GM19099 (cell line): ENCODE data around the gene FHAD1.

Source experiments
- POLR2A ChIP-seq: IDR thresholded peaks from 3 replicates; pipeline ENCODE4 v1.6.1; 2011; ENCODE audit warnings: low read depth; ENCODE audit not compliant: insufficient read length; ENCODE audit errors: extremely low read depth

FHAD1 gene

DNA sequence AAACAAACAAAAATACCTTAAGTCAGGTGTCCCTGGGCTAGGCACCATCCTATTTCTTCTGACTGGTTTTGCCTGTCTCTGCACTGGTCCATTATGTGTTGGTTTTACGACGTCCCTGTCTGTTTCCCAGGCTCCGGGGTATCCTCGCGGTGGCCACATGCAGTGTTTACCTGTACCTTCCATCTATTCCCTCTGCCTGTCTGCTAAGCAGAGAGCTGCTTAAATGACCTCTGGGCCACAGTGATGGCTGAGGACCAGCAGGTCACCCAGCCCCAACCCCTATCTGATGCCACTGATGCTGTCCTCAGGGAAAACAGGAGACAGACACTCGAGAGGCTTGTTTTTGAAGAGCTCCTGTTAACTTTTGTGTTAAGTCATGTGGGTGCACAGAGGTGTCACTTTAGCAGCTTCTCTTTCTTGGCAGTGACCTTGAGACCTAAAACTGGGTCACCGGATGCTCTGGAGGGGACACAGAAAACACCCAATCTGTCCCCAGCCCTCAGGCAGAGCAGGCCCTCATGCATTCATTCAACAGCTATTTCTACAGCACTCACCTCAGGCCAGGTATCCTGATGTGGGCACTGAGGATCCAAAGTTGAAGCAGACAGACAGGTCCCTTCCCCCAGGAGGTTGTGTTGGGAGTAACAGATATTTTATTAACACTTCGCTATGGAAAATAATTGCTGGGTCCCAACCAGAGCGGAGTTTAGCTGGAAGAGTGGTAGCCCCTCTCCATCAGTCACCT lies 158.3 kb downstream of the FHAD1 start:
- no peak for TF ChIP-seq POLR2A

DNA sequence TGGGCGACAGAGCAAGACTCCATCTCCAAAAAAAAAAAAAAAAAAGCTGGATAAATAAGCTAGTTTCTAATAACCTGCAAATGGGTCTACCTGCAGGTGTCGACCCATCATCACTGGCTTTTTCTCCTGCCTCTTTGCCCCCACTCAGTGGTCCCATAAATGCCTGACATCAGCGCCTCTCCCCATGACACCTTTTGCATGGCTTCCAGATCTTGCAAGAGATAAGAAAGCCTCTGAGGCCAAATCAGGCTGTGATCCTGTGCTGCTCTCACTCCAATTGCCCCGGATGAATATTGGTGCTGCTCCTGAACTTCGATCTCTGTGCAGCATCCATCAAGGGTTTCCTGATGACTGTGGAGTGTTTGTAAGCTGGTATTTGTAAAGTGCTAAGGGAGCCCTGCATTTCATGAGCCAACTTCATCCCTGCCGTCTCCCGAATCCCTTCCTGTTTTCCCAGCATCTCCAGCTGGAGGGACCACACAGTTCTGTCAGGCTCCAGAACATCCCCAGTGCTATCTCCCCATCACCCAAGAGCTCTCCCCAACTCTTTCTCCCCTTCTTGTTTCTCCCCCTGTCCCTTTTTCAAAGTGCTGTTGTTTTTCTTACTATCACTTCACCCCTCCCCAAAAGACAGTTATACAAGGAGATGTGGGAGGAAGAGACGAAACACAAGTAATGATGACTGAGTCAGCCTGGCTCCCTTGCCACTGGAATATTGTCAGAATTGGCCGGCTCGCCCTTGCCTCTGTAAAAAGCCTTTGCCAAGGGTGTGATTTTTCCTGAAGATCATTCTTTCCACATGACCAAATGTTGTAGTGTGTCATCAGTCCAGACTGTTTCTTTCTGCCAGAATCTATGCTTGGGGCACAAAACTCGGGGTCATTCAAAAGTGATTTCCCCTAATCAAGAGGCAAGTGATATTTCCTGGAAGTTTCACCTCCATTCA lies 159.9 kb downstream of the FHAD1 start:
- no peak for TF ChIP-seq POLR2A

DNA sequence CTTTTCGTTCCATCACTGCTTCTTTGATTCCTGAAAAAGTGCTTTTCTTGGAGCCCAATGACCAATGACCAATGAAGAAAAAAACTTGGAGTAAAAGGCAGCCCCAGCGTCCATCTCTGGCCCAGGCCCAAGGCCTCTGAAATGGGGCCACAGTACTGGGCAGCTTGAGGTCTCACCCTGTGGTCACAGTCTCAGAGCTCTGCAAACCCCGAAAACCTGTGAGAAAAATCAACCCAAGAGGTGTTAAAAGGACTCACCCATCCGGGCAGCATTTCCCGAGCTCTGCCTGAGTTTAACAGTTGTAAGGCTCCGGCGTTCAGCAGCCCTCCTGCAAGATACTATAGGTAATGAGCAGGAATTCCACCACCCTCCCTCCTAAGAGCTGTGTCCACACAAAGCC lies 160.6 kb downstream of the FHAD1 start:
- TF ChIP-seq POLR2A = no peak

DNA sequence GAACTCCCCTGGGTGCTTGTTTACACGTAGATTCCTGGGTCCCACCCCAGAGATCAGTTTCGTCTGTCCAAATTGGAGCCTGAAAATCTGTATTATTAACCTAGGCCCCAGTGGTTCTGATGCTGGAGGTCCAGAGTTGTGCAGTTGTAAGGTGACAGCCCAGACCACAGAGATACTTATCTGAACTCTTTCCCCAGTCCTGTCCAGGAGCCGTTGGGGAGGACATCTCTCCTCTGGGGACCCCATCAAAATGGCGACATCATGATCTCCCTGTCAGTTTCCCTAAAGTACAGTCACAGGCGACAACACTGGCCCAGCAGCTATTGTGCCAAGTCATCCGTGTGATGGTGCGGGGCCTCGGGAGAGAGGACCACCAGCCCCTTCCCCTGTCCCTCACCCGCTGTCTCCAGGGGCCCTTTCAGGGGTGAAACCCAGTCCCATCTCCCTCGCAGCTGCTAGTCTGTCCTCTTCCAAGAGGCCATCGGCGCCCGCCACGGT lies 161.9 kb downstream of the FHAD1 start:
- TF ChIP-seq POLR2A = no peak

GRCh38 chr1:15409388-15410222 lies 162.6 kb downstream of the FHAD1 start, which contains the start of gene EFHD2:
TSS of gene EFHD2 (plus strand) at chr1:15409888. CDS start at chr1:15409972, 84 bp downstream.
- peak; percentile 91 for TF ChIP-seq POLR2A

- no peak for TF ChIP-seq POLR2A
Measured at GRCh38 chr1:15410223-15410883, 163.3 kb downstream of the FHAD1 start.

GRCh38 chr1:15410884-15411245 lies 163.8 kb downstream of the FHAD1 start:
- TF ChIP-seq POLR2A = no peak

DNA sequence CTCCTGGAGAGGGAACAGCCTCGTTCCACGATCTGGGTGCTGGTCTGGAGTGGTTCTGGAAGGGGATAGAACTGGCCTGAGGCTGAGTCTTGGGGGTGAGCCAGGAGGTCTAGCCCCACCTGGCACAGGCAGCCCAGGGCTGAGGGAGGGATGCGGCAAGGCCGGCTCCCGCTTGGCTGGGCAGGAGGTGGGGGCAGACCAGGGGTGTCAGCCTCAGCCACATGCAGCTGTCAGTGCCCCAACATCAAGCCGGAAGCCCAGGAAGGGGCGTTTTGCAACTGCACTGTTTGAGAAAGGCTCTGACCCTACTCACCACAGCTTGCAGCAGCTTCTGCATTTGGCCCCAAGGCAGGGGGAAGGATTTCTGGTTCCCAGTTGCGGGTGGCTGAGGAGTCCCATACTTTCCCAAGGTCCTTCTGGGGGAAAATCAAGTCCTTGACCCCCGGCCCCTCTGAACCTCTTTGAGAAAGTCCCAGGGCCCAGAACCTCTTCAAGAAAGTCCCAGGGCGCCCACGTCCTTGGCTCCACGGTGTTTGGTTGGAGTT lies 164.6 kb downstream of the FHAD1 start:
- TF ChIP-seq POLR2A = no peak

DNA sequence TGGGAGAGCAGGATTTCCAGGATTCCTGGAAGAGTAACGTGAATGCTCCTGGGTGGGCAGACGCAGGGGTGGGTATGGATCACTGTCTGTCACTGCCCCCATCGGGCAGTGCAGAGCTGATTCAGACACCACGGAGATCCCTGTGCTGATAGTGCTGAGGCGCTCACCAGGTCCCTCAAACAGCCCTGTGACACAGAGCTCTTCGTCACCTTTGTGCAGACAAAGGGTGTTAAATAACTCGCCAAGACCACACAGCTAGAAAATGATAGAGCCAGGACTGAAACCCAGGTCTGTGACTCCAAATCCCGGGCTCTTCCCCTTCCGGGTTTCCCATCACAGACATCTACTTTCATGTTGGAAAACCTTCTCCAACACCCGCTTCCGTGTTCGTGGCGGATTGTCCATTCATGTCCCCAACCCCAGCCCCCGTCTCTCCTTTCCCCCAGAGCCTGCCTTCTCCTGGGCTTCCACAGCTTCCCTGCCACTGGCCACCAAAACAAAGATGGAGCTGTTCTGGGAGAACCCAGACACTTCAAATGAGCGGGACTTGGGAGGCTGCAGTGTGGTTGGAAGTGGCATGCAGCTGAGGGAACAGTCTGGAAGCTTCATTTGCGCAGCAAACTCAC lies 165.3 kb downstream of the FHAD1 start:
- no peak for TF ChIP-seq POLR2A

DNA sequence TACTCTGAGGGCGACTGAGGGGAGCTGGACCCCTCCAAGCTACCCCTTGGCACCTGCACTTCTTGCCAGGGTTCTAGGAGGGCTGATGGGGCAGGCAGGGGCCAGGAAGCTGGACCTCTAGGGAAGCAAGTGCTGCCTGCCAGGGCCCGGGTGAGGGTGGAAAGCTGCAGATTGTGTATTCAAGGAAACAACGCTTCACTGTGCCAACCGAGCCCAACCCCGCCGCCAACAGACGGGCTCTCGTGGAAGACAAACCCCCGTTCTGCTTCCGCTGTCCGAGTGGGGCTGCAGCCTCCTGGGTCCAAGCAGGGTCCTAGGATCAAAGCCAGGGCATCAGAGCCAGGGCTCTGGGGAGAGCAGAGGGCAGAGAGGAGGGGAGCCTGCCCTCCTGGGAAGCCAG lies 165.8 kb downstream of the FHAD1 start:
- no peak for TF ChIP-seq POLR2A

DNA sequence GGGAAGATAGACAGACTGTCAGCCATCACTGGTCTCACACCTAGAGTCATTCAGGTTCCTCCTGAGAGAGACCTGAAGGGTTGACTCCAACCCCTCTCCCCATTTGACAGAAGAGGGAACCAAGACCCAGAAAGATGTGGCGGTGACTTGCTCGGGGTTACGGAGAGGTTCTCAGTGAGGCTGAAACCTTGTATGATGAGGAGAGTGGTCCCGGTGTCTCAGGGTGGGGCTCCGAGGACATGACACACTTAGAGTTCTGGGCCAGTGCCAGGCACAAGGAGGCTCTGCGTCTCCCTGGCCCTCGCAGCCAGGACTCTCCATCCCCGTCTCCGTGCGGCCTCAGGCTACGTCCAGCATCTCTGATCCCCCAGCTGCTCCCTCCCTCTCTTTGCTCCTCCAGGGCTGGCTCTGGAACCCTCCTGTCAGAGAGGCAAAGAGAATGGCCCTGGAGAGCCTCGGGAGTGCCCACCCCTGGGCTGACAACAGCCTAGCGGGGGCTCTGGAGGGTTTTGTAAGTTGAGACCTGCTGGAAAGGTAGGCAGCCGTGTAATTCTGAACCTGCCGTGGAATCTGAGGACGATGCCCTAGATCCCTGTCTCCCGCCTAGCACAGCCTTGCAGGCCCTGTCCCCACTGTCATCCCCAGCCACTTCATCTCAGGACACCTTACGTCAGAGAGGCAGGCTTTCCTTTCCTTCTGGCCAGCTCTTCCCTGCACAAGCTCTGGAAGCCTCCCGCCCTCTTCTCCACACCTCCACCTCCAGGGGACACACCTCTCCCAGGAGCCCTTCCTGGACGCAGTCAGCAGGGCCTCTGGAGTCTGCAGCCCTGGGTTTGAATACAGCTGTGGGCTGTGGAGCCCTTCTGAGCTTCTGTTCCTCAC lies 166.8 kb downstream of the FHAD1 start:
- no peak for TF ChIP-seq POLR2A

GRCh38 chr1:15414445-15414983 lies 167.5 kb downstream of the FHAD1 start:
- TF ChIP-seq POLR2A = no peak

DNA sequence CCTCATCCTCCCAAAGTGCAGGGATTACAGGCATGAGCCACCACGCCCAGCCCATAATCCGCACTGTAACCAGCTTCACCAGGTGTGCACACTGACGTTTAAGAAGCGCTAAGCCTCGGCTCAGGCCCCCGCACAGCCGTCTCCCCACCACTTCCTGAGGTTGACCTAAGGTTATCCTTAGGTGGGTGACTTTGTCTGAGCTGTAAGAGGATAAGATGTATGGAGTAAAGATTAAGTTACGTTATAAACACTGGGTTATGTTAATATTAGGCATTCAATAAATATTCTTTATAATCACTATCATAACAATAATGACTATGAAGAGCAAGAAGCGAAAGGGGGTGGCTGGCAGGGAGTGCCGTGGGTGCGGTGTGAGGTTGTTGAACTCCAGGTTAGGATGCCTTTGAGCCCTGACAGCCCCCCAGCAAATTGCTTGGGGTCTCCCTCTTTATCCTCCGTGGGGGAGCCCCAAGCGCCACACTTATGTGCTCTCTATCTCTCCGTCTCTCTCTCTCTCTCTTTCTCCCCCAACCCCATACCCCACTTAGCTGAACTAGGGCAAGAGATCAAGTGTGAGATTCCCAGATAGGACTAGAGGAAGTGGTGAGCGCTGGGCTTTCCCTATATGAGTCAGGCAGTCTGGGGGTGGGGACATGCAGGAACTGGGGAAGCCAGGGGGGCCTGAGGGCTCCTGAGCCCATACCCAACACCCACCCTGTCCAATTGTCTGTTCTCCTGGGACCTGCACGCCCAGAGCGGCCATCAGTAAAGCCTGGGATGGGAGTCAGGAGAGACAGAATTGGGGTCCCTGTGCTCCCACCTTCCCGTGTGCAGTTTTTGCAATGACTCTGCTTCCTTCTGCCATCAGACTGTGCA lies 170.3 kb downstream of the FHAD1 start:
- TF ChIP-seq POLR2A = no peak
